HL-60 (cell line): ENCODE data around the gene PTBP1.

ENCODE experiments used
- CTCF ChIP-seq: IDR thresholded peaks from one replicate; pipeline ENCODE4 v1.5.1; 2011; ENCODE audit warnings: low read length, control low read depth, inconsistent platforms; ENCODE audit not compliant: insufficient read depth
- POLR2AphosphoS5 ChIP-seq: IDR thresholded peaks from 2 replicates; pipeline ENCODE4 v1.6.1; 2012; ENCODE audit warnings: low read depth

- TF ChIP-seq CTCF (no peak), POLR2AphosphoS5 (no peak)
Observed at GRCh38 chr19:791007-791566, 6.2 kb upstream of the PTBP1 start.
